ENCODE data around the gene FAM171A1.

DNA sequence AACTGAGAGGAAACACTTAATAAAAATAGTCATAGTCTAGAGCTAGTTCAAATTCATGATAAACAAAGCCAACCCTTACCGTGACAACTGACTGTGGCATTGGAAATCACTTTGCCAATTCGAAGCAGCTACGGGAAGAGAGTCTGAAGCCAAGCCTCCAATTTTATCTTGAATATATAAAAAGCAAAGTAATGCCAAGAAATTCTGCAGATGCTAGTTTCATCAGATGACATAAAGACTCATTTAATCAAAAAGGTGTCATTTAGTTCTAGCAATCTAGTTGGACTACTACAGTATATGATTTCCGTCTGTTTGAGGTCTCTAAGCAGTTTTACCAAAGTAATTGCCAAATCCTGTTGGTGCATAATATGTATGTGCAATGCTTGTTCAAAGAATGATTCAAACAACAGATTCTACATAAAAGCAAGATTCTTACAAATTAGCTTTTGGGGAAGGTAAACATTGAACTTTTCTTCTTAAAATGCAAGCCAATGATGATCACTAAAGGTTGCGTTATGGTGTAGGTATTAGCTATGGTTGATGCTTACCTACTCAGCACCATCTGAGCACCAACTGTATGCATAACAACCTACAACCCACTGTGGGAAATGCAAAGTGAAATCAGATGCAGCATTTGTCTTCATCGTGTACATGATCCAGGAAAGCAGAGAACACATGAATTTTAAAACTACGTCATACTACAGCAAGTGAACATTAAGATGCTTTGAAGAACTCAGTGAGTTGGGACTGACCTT, 2.8 kb downstream of the FAM171A1 start:
- TF ChIP-seq, protein P1, sequence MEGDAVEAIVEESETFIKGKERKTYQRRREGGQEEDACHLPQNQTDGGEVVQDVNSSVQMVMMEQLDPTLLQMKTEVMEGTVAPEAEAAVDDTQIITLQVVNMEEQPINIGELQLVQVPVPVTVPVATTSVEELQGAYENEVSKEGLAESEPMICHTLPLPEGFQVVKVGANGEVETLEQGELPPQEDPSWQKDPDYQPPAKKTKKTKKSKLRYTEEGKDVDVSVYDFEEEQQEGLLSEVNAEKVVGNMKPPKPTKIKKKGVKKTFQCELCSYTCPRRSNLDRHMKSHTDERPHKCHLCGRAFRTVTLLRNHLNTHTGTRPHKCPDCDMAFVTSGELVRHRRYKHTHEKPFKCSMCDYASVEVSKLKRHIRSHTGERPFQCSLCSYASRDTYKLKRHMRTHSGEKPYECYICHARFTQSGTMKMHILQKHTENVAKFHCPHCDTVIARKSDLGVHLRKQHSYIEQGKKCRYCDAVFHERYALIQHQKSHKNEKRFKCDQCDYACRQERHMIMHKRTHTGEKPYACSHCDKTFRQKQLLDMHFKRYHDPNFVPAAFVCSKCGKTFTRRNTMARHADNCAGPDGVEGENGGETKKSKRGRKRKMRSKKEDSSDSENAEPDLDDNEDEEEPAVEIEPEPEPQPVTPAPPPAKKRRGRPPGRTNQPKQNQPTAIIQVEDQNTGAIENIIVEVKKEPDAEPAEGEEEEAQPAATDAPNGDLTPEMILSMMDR (IDR thresholded peaks at IDR 0.05) = no peak
- TF ChIP-seq EZH2 (IDR thresholded peaks at IDR 0.05; ENCODE audit: borderline replicate concordance, insufficient read depth, low read depth, low read length, poor library complexity, severe bottlenecking) = no peak
